Fibroblast of lung (primary cell): Measurements from ENCODE around the gene SCAF4. TPM values are rescaled to one million over a fixed set of nuclear protein-coding genes. Genes with fewer than 3 reads are reported as not detected.

Experiments used
- DNase-seq, 2 donors: peaks; one replicate each; pipeline versions ENCODE4 v3.0.0 to v3.0.0-alpha.2; 2010; ENCODE audit warnings: low read depth in 2 of 2
- H2AFZ ChIP-seq: 2 replicates; pipeline ENCODE4 v1.5.1; 2012; ENCODE audit warnings: low read length, control low read depth, inconsistent platforms
- H3K27ac ChIP-seq: 2 replicates; pipeline ENCODE4 v1.5.1; 2011; ENCODE audit warnings: low read length, control low read depth; ENCODE audit not compliant: insufficient read depth
- H3K27me3 ChIP-seq: 2 replicates; pipeline ENCODE4 v1.5.1; 2011; ENCODE audit warnings: mild to moderate bottlenecking, low read length; ENCODE audit not compliant: control insufficient read depth, insufficient read depth
- H3K36me3 ChIP-seq: 2 replicates; pipeline ENCODE4 v1.5.1; 2011; ENCODE audit warnings: low read length; ENCODE audit not compliant: control insufficient read depth, insufficient read depth
- H3K4me1 ChIP-seq: 2 replicates; pipeline ENCODE4 v1.5.1; 2011; ENCODE audit warnings: low read length; ENCODE audit not compliant: control insufficient read depth, insufficient read depth; ENCODE audit errors: extremely low read depth
- H3K4me2 ChIP-seq: 2 replicates; pipeline ENCODE4 v1.5.1; 2011; ENCODE audit warnings: low read length, control low read depth; ENCODE audit not compliant: insufficient read depth; ENCODE audit errors: extremely low read depth
- H3K4me3 ChIP-seq, 4 experiments: fragments of 200-600 bp in 1 of 4; sonication (generic) in 1 of 4; replicated peaks in 1 of 4; 2 replicates each; pipeline ENCODE4 v1.5.1; 2011 to 2016; ENCODE audit warnings: low read length in 4 of 4, low read depth in 3 of 4, mild to moderate bottlenecking in 3 of 4, control low read depth in 2 of 4, inconsistent platforms in 1 of 4, mixed read lengths in 1 of 4; ENCODE audit not compliant: insufficient read depth in 1 of 4; ENCODE audit errors: control extremely low read depth in 1 of 4
- H3K79me2 ChIP-seq: 2 replicates; pipeline ENCODE4 v1.5.1; 2012; ENCODE audit warnings: mild to moderate bottlenecking, low read length, inconsistent platforms; ENCODE audit not compliant: control insufficient read depth, insufficient read depth
- H3K9ac ChIP-seq: 2 replicates; pipeline ENCODE4 v1.5.1; 2011; ENCODE audit warnings: mild to moderate bottlenecking, low read length, control low read depth; ENCODE audit not compliant: insufficient read depth
- H3K9me3 ChIP-seq: 2 replicates; pipeline ENCODE4 v1.5.1; 2012; ENCODE audit warnings: low read depth, low read length; ENCODE audit not compliant: control insufficient read depth, insufficient read depth
- H4K20me1 ChIP-seq: 2 replicates; pipeline ENCODE4 v1.5.1; 2011; ENCODE audit warnings: low read length; ENCODE audit not compliant: control insufficient read depth, insufficient read depth; ENCODE audit errors: extremely low read depth
- CTCF ChIP-seq, 2 donors: IDR thresholded peaks in 1 of 2; conservative IDR thresholded peaks in 1 of 2; 1 replicate in 1 of 2; 2 replicates in 1 of 2; pipeline ENCODE4 v1.5.1; 2011 to 2012; ENCODE audit warnings: low read length in 2 of 2, control low read depth in 1 of 2, inconsistent platforms in 1 of 2, low read depth in 1 of 2, mild to moderate bottlenecking in 1 of 2
- EZH2 ChIP-seq: IDR thresholded peaks from 2 replicates; pipeline ENCODE4 v1.5.1; 2012; ENCODE audit warnings: low read length, control low read depth, mild to moderate bottlenecking; ENCODE audit errors: missing control alignments
- polyA plus RNA-seq, 2 donors: library from polyadenylated mRNA; depleted of rRNA in 1 of 2; stranded (reverse) in 1 of 2; unstranded in 1 of 2; fragments of >200 nt; gene quantifications; 2 replicates each; pipeline ENCODE4 v1.2.1, GENCODE V29; 2011 to 2012; ENCODE audit warnings: missing spikeins in 1 of 2
- total RNA-seq: library from RNA; depleted of rRNA; stranded (reverse); fragments of >200 nt; gene quantifications from 2 replicates; pipeline ENCODE4 v1.2.1, GENCODE V29; 2014

SCAF4 gene
- total and polyA plus RNA-seq, 2 donors (not counting 1 experiment from before 2014, with no cell fraction given), result 5.6 to 7.5 TPM

GRCh38 chr21:31713115-31713514 lies 18.8 kb downstream of the SCAF4 start:
- Histone ChIP-seq H3K4me1 (no peaks in the 10 kb centered on the region), H3K27ac (no peak overlapping the region), H3K9me3 (no peaks in the 10 kb centered on the region), H3K4me3 (no peak overlapping the region), H2AFZ (no peak overlapping the region), H4K20me1 (no peaks in the 10 kb centered on the region), H3K27me3 (no peaks in the 10 kb centered on the region), H3K79me2 (peaks cover 82% of the 10 kb centered on the region), H3K4me2 (no peak overlapping the region), H3K36me3 (no peaks in the 10 kb centered on the region), H3K9ac (no peak overlapping the region)
- no peak for TF ChIP-seq CTCF (conservative IDR thresholded peaks at IDR 0.05 in 1 of 2, IDR thresholded peaks at IDR 0.05 in 1 of 2; ENCODE audit: low read depth in 1 of 2, low read length in 2 of 2)
- no peak for TF ChIP-seq EZH2
- no peak for DNase-seq

- Histone ChIP-seq H3K36me3 (no peaks in the 10 kb centered on the region), H3K27ac (no peak overlapping the region), H4K20me1 (no peaks in the 10 kb centered on the region), H3K79me2 (peaks cover 87% of the 10 kb centered on the region), H3K9me3 (no peaks in the 10 kb centered on the region), H3K4me2 (no peak overlapping the region), H3K9ac (no peak overlapping the region), H2AFZ (no peak overlapping the region), H3K4me3 (no peak overlapping the region), H3K4me1 (no peaks in the 10 kb centered on the region), H3K27me3 (no peaks in the 10 kb centered on the region)
- TF ChIP-seq EZH2 (no peak), CTCF (conservative IDR thresholded peaks at IDR 0.05 in 1 of 2, IDR thresholded peaks at IDR 0.05 in 1 of 2; ENCODE audit: low read depth in 1 of 2, low read length in 2 of 2) (no peak)
- DNase-seq, result no peak
These were observed 20.1 kb downstream of the SCAF4 start for GRCh38 chr21:31711745-31712285.

GRCh38 chr21:31711326-31711725 lies 20.6 kb downstream of the SCAF4 start:
- TF ChIP-seq EZH2 (no peak), CTCF (conservative IDR thresholded peaks at IDR 0.05 in 1 of 2, IDR thresholded peaks at IDR 0.05 in 1 of 2; ENCODE audit: low read depth in 1 of 2, low read length in 2 of 2) (no peak)
- Histone ChIP-seq H2AFZ (no peak overlapping the region), H3K36me3 (no peaks in the 10 kb centered on the region), H3K9ac (no peak overlapping the region), H4K20me1 (no peaks in the 10 kb centered on the region), H3K4me1 (no peaks in the 10 kb centered on the region), H3K4me2 (peak overlapping the region; percentile 7), H3K27me3 (no peaks in the 10 kb centered on the region), H3K4me3 (no peak overlapping the region), H3K79me2 (peaks cover 87% of the 10 kb centered on the region), H3K9me3 (no peaks in the 10 kb centered on the region), H3K27ac (no peak overlapping the region)
- DNase-seq, result no peak
